Endometrium (tissue), 2 donors: Measurements from ENCODE around the gene FAM78A.

Source experiments
- FAIRE-seq: peaks from 2 replicates; lab custom pipeline; 2012; peaks lifted over from hg19 to GRCh38; lab: Jason Lieb, UNC
- donor health status: control.
- donor health status: control.

Gene FAM78A

GRCh38 chr9:131276094-131276888 lies at the start of gene FAM78A:
TSS of gene FAM78A (minus strand) at chr9:131276510. CDS start at chr9:131276179, 331 bp downstream.
- no peak for FAIRE-seq

DNA sequence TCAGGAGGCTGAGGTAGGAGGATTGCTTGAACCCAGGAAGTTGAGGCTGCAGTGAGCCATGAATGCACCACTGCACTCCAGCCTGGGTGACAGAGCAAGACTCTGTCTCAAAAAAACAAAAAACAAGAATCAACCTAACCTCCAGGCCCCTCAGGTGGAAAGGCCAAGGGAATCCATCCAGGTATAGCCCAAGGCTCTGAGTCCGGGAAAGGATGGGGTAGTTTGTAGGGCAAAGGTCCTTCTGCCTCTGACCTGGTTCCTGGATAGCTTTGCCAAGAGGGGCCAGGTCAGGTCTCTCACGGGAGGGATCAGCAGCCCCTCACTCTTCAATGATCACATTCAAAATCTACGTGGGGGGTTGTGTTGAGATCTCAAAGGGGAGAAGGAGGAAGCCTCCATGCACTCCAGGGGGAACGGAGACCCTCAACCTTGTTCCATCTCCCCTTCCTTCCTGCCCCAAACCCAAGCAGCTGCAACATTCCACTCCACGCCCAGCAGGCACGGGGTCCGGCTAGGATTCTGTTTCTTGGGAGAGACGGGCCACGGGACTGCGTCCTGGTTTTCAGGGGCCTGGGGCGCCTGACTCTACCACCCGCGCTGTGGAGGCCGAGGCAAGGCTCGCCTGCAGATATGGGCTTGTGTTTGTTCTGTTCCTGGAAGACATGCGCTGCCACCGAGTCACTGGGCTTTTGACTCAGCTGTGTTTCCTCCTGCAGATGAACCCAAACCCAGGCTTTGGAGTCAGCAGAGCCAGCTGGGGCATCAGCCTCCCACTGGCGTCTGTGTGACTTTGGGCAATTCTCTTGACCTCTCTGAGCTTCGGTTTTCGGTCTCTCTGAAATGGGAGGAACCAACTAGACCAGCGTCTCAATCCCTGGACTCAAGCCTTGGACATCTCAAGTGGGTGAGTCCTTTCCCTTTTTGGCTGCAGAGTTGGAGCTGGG lies 48.7 kb upstream of the FAM78A start:
- no peak for FAIRE-seq

DNA sequence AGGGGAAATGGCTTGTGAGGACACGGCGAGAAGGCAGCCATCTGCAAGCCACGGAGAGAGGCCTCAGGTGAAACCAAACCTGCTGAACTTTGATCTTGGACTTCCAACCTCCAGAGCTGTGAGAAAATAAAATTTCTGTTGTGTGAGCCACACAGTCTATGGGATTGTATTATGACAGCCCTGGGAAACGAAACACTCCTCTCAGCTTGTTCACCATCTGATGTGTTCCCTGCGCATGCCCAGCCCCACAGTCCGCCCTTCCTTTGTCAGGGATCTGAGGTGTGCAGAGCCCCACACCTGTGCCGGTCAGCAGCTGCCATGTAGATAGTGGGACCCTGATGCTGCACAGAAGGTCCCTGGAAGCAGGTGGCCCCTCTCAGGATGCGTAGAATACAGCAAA lies 47.3 kb upstream of the FAM78A start:
- no peak for FAIRE-seq

GRCh38 chr9:131320031-131320685 lies 43.8 kb upstream of the FAM78A start:
- no peak for FAIRE-seq

- FAIRE-seq: no peak
These were observed 43.2 kb upstream of the FAM78A start for GRCh38 chr9:131319486-131319885.

DNA sequence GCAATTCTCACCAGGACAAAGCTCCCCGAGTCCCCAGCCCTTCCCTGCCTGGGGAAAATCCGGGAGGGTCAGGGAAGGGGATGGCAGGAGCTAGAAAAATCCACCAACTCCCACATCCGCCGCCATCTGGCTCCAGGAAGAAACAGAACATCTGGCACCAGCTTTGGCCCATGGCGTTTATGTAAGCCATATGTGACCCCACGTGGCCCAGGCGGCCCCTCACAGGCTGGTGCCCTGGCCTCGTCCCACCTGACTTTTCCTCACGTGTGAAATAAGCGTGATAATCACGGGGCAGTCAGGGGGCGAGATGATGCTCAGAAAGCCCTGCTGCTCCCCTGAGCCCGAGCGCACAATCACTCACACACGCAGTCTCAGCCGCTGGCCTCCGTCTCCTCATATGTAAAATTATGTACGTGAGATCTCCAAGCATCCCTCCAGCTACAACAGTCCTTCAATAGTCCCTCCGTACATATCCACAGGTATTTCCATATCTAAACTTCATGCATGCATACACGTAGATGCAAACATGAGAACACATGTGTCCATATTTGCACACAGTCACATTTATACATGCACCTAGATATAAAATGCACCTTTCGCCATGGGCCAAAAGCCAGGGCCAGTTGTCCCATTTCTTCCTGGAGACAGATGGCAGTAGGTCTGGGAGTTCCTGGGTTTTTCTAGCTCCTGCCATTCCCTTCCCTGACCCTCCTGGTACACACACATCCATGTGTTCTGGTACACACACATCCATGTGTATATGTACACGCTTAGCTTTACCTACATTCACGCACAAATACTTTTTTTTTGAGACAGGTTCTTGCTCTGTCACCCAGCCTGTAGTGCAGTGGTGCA lies 42.1 kb upstream of the FAM78A start:
- FAIRE-seq: no peak

- no peak for FAIRE-seq
These were observed 36.8 kb upstream of the FAM78A start for GRCh38 chr9:131312822-131313770.

- FAIRE-seq: no peak
These were observed 35.9 kb upstream of the FAM78A start for GRCh38 chr9:131312246-131312645.

GRCh38 chr9:131310833-131311554 lies 34.7 kb upstream of the FAM78A start:
- FAIRE-seq: no peak

DNA sequence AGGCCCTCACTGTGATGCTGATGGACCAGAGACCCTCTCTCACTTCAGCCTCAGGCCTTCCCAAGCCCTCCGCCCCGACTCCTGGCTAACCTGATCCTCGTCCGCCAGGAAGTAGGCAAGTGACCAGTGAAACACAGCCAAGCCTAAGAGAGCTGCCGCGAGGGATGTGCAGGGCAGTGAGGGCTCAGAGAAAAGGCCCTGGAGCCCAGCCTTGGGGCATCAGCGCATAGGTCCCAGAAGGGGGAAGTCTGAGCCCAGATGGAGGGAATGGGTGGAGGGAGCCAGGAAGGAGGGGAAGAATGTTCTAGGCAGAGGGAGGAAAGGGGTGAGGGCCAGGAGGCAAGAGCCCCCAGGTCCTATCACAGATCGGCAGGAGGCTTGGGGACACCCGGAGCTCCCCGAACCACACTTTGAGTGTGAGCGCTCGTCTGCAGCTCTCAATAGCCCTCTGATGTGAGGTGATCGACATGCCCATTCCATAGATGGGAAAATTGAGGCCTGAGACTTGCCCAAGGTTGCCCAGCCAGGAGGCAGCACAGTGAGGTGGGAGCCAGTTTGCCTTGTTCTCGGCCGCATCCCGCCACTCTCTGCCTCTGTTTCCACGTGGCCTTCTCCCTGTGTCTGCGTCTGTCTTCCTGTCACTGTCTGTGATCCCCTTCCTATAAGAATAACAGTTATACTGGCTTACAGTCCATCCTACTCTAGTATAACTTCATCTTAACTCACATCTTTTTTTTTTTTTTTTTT lies 33.4 kb upstream of the FAM78A start:
- FAIRE-seq: no peak

DNA sequence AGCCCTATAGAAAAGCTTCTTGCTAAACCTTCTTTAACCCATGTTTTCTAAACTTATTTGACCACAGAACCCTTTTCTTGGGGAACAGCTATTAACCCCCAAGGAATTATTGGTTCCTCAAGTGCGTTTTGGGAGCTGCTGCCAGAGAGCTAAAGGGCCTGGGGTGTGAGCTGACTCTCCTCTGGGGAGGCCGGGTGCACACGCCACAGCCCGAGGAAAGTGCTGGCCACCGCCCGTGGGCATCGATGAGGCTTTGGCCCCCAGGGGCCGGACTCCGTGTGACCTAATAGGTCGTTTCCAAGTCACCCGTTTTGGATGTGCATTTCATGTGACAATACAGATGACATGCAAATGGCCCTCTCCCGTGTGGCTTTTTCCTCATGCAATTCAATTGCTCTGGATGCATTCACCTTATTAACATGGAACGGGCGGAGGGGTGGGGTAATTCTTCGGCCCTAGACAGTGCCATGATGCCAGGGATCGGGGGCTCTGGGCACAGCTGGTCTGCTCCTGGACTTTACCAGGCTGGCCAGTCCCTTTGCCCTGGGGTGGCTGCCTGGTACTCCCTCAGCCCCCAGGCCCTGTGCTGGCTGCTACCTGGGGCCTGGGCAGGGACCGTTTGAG lies 32.7 kb upstream of the FAM78A start:
- no peak for FAIRE-seq

GRCh38 chr9:131308452-131308851 lies 32.1 kb upstream of the FAM78A start:
- FAIRE-seq: no peak

DNA sequence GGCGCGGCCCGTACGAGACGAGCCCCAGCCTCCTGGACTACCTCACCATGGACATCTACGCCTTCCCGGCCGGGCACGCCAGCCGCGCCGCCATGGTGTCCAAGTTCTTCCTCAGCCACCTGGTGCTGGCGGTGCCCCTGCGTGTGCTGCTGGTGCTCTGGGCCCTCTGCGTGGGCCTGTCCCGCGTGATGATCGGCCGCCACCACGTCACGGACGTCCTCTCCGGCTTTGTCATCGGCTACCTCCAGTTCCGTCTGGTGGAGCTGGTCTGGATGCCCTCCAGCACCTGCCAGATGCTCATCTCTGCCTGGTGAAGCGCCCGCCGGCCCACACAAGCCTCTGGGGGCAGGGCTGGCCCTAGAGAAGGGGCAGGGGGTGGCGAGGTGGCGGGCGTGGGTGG lies 31.7 kb upstream of the FAM78A start:
- no peak for FAIRE-seq

DNA sequence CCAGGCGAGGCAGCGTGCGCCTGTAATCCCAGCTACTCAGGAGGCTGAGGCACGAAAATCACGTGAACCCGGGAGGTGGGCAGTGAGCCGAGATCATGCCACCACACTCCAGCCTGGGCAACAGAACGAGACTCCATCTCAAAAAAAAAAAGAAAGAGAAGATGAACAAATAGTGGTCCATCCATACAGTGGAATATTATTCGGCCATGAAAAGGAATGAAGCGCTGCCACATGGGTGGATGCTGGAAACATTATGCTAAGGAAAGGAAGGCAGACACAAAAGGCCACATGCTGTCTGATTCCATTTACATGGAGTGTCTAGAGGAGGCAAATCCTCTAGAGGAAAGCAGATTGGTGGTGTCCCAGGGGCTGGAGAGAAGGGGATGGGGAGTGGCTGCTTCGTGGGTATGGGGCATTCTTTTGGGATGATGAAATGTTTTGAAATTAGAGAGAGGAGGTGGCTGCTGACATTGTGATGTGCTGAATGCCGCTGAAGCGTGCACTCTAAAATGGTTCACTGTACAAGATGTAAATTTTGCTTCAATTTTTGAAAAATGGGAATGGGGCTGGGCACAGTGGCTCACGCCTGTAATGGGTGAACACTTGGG lies 30.2 kb upstream of the FAM78A start:
- FAIRE-seq: no peak

- no peak for FAIRE-seq
These were observed 28.5 kb upstream of the FAM78A start for GRCh38 chr9:131304676-131305355.

- FAIRE-seq: no peak
These were observed 27.3 kb upstream of the FAM78A start for GRCh38 chr9:131303381-131304321.
